Right renal pelvis (tissue), 4 donors: ENCODE measurements around the gene LRRC26. TPM values are rescaled to one million over a fixed set of nuclear protein-coding genes. Genes with fewer than 3 reads are reported as not detected.
"Not testable (repeated sequence)": the region's sequence is repeated elsewhere in the genome, so short reads cannot be mapped to it uniquely, and the experiment has no call there.

Experiments used
- DNase-seq, 4 donors: peaks; one replicate each; pipeline ENCODE4 v3.0.0-alpha.2; 2013; ENCODE audit warnings: low read depth in 4 of 4, low spot score in 3 of 4, missing footprints in 1 of 4
- polyA plus RNA-seq, 4 donors: library from polyadenylated mRNA; unstranded; fragments of 120-200 nt; gene quantifications; one replicate each; pipeline ENCODE4 v1.2.1, GENCODE V29; 2013; ENCODE audit not compliant: insufficient read length in 4 of 4

Gene LRRC26
- polyA plus RNA-seq, 4 donors, result 0.16 TPM; not detected in 3

DNA sequence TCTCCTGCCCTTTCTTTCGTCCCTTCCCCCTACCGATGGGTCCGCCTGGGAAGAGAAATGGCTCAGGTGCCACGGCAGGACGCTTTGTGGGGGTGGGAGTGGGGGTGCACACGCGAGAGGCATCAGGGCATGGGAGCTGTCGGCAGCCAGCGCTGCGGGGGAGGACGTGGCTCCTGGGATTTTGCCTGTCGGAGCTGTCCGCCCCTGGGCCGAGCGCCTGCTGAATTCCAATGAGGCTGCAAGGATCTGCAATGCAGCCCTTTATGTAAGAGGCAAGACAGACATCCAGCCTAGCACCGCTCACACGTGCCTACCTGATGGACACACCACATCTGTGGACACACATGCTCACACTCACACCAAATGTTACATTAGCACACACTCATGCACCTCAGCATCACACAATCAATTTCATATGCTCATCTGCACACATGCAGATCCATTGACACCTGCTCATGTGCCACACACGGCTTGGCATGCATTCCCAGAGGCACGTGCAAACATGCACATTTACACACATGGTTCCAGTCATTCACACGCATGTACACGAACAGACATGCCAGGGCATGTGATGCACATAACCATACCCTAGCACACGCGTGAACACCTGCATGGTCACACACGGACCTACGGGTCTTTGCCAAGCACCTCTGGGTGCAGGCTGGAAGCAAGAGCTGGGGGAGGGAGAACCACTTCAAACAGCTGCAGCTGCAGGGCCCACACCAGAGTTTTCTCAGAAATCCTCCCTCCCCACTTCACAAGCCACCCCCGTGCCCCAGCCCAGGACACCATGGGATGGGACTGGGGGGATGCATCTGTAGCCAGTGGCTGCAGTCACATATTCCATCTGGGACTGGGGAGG, 29.5 kb downstream of the LRRC26 start:
- DNase-seq, result no peak

DNA sequence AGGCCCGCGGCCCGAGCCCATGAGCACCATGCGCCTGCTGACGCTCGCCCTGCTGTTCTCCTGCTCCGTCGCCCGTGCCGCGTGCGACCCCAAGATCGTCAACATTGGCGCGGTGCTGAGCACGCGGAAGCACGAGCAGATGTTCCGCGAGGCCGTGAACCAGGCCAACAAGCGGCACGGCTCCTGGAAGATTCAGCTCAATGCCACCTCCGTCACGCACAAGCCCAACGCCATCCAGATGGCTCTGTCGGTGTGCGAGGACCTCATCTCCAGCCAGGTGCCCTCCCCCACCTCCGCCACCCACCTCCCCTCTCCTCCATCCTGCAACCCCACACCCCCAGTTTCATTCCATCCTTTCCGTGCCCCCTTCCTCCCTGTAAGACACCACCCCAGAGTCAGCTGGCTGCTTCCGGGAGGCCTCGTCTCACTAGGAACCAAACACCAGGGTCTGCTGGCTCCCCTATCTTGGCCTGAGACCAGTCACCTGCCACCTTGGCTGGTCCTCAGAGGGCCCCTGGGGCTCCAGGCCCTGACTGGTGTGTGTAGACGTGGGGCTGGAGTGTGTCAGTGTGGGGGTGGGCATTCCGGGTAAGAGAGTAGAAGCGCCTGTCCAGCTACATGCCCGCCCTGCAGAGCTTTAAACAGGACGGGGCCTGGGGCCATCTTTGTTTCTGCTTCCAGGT, 30.2 kb downstream of the LRRC26 start:
- no peak for DNase-seq

DNA sequence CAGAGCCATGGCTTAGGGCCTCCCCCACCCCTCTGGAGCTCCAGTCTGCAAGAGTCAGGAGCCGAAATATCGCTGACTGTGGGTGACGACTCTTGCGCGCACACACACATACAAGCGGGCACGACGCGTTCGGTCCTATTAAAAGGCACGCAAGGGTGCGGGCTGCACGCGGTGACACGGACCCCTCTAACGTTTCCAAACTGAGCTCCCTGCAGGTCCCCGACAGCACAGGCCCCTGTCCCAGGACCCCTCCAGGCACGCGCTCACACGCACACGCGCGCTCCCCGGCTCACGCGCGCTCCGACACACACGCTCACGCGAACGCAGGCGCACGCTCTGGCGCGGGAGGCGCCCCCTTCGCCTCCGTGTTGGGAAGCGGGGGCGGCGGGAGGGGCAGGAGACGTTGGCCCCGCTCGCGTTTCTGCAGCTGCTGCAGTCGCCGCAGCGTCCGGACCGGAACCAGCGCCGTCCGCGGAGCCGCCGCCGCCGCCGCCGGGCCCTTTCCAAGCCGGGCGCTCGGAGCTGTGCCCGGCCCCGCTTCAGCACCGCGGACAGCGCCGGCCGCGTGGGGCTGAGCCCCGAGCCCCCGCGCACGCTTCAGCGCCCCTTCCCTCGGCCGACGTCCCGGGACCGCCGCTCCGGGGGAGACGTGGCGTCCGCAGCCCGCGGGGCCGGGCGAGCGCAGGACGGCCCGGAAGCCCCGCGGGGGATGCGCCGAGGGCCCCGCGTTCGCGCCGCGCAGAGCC, 31.0 kb downstream of the LRRC26 start, which contains the start of gene GRIN1:
GRIN1 (plus strand) TSS at position 433 of the 746 bp plus-strand sequence. CDS start 333 bp downstream, outside the sequence.
- DNase-seq, result peak; percentile 19 to 44 (median 38)

DNA sequence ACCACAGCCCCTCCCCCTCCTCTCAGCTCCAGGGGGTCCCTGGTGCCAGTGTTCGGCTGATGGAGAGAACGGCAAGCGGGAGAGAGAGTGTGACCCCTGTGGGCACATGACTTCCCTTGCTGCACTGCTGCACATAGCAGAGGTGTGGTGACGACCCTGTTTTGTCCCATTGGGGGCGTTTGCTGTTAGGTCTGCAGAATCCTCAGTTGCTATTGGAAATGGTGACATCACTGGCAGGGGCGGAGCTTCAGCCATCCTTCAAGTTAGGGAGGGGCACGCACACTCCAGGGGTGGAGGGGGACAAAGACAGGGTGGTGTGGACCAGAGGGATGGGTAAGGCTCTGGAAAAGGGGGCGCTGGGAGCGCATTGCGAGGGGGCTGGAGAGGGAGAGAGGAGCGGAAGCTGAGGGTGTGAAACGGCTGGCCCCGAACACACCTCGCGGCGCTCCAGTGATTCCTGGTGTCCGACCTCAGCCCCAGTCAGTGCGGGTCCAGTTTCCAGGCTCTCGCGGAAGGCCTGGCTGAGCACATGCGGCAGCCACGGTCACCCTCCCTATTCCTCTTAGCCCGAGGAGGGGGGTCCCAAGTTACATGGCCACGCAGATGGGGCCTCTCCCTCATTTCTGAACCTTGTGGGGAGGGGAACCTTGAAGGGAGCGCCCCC, 31.7 kb downstream of the LRRC26 start:
- no peak for DNase-seq

DNA sequence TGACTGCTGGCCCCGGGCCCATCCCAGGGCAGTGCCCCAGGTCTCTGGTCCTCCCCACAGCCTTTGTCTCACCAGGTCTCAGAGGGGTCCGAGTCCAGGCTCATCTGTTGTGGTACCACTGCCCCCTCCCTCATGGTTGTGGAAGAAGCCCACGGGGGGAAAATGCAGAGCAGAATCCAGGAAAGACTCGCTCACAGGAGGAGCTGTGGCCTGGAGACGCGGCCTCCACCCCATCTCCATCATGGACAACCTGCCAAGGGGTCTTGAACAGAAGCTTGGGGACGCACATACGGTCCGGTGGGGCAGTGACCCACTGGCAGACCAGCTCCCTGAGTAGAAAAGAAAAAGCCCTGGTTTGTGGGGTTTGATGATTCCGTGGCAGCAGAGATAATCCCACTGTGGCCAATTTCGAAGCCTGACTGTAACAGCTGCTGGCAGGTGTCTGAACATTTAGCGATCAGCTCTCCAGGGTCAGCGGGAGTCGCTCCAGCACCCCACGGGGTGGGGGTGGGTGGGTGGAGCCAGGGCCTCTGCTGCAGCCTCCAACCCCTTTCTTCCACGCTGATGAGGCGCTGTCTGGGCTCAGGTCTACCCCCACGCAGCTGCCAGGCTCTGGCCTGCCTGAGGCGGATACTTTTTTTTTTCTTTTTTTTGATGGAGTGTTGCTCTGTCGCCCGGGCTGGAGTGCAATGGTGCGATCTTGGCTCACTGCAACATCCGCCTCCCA, 32.8 kb downstream of the LRRC26 start:
- no peak for DNase-seq

DNA sequence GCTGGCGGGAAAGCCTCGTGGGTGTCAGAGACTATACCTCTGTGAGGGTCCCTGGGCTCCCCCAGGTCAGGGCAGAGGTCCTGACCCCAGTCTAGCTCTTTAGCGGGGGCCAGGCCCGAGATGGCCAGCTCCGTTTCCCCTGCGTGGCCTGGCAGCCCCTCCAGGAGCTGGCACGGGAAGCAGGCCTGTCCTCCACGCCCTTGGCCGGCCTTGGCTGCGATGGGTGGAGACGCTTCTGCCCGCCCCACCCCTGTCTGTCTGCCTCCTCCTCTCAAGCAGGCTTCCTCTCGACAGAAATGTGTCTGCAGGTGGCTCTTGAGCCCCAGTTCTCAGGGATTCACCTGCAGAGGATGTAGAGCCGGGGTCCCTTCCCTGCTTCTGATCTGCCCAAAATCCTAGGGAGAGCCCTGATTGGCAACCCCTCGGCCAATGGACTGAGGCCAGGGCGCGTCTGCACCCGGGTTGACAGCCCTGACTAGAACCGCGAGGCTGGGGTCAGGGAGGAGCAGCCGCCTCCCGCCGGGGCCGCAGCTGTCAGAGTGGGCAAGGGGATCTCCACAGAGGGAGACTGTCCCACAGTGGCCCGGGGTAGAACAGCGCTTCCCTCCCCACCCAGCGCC, 33.5 kb downstream of the LRRC26 start:
- no peak for DNase-seq

DNA sequence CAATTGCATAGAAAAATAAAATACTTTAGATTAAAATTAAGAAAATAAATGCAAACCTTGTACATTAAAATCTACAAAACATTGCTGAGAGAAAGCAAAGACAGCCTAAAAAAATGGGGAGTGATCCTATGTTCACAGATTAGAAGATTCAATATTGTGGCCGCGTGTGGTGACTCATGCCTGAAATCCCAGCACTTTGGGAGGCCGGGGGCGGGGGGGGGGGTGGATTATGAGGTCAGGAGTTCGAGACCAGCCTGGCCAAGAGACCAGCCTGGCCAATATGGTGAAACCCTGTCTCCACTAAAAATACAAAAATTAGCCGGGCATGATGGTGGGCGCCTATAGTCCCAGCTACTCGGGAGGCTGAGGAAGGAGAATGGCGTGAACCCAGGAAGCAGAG, 34.7 kb downstream of the LRRC26 start:
- DNase-seq, result not testable (repeated sequence)

DNA sequence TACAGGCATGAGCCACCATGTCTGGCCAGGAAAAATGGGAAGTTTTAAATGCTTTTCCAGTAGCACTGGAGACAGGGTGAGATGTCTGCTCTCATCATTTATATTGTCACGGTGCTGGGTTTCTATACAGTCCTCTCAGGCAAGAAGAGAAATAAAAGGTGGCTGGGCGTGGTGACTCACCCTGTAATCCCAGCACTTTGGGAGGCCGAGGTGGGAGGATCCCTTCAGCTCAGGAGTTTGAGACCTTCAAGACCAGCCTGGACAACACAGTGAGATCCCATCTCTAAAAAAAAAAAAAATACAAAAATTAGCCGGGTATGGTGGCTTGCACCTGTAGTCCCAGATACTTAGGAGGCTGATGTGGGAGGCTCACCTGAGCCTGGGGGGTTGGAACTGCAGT, 35.7 kb downstream of the LRRC26 start:
- DNase-seq, result no peak

DNA sequence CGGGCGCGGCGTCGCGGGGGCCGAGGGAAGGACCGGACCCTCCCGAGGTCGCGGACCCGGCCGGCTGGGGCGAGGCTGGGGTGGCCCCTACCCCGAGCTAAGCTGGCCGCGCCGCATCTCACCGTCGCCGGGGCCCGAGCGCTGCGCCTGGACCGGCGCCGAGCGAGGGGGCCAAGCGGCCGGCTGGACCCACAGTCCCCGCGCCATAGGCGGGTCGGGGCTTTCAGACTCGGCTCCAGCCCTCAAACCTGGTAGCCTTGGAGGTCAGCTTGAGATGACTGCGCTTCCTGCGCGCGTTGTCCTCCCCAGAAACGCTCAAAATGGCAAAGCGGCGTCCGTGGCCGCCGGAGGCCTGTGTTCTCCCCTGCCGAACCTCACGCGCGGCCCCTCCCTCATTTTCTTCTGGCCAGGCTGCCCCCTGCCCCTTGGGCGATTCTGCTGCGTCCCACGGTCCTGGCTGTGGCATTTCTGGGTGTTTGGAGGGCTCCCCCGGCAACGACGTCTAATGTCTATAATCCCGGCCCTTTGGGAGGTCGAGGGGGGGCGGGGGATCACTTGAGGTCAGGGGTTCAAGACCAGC, 39.6 kb downstream of the LRRC26 start:
- DNase-seq, result no peak

DNA sequence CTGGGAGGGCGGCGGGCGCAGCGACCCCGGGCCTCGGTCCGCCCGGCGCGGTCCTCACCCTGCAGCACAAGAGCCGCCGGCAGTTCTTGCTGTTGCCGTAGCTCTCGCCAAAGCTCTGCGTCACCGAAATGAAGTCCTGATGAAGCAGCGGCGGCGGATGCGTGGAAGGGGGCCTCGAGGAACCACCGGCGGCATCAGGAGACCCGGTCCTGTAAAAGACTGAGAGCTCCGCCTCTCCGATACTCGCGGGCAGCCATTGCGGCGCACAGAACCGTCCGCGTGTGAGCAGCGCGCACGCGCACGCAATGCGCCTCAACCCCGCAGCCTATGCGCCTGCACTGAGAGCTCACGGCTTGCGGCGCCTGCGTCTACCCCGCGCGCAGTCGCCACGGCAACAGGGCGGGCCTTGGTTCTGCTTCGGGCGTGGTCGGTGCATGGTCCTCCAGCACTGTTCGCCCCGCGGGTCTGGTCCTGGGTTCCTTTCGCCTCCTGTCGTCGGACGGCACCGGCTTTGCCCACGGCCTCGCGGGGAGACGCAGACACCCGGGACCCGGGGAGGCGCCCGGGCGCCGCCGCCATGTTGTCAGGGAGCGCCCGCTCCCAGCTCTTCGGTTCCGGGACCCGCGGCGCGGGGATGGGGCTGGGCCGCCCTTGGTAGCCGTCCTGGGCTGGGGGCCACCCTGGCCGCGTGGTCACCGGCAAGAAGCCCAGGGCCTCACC, 40.2 kb downstream of the LRRC26 start:
- peak; percentile 61 to 77 (median 70) for DNase-seq

DNA sequence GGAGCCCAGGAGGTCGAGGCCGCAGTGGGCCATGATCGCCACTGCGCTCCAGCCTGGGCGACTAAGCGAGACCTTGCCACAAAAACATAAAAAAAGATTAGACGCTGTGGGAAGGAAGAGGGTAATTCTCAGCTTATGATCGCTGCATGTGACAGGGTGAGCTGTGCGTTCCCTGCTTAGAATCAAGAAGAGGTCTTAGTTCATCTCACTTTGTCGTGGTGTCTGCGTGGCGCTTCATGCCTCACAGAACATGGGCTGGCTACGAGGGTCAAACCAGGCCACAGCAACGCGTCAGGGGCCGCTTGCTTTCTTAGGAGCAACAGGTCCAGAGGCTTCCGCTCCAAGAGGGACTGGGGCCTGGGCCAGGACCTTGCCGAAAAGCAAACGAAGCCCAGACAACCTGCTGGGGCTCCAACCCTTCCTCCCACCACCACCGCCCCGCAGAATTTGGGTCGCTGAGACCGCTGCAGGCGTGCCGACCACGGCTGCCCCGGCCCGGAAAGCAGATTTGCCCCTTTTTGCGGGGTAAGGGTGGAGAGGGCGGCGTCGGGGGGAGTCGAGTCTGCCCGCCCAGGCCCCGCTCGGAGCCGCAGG, 40.9 kb downstream of the LRRC26 start:
- DNase-seq, result no peak

DNA sequence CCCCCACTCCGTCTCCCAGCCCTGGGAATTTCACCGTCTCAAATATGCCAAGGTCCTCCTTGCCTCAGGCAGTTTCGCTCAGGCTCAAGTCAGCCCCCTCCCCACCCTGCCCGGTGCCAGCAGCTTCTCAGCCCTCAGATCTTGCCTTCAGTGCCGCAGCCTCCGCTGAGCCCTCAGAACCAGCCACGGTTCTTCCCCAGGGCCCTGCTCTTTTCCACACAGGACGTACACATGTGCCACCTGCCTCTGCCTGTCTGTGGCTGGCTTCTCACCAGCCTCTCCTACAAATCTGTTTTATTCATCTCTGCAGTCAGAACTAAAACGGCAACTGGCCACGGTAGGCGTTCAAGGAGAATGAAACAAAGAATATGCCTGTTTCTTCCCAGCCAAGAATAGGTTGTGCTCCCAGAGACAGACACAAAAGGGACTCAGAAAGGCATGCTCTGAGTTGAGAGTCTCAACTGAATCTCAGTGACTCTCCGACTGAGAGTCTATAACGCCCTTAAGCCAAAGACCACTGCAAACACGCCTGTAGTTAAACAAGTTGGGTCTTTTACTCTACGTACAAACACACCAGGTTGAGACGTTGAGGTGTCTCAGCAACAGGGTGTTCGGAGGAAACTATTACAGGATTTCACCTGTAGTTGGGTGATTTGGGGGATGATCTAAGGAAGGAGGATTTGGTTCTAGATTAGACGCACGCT, 41.5 kb downstream of the LRRC26 start:
- DNase-seq, result no peak

DNA sequence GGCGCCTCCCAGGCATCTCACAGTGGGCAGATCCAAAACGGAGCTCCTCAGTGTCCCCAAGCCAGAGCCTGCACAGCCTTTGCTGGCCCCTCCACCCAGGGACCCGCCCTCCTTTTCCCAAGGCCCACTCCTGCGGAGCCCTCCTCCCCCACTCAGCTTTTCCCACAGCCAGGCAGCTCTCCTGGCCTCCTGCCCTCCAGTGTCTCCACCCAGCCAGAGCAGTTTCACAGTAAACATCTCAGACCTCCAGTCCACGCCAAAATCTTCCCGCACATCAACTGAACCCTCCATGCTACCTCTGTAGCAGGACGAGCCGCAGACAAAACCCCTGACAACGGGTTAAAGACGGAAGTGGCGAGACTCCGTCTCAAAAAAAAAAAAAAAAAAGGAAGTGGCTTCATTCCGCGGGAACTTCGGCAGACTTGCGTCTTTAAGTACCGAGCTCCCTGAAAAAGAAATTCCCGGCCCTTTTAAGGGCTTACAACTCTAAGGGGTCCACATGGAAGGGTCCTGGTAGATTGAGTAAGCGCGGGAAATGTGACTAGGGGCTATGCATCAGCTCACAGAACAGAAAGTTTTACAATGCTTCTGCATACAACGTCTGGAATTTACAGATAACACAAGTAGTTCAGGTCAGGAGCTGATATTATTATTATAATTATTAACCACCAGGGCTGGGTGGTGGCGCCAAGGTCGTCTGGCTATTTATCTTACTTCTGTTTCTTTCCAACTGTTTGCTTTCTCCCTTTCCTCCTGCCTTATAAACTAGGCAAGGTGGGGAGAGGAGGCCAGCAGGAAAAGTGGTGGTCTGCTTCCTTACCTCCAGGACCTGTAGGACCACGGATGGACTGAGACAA, 42.3 kb downstream of the LRRC26 start:
- no peak for DNase-seq

DNA sequence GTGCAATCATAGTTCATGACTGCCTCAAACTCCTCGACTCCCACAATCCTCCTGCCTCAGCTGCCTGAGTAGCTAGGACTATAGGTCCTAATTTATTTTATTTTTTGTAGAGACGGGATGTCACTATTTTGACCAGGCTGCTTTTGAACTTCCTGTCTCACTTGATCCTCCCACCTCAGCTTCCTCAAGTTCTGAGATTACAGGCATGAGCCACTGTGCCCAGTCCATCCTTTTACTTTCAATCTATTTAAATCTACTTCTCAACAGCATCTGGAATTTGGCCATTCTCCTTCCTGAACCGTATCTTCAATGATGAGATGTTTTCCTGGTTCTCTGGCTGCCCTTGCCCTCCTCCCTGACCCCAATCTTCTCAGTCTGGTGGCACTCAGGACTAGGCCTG, 43.1 kb downstream of the LRRC26 start:
- no peak for DNase-seq

DNA sequence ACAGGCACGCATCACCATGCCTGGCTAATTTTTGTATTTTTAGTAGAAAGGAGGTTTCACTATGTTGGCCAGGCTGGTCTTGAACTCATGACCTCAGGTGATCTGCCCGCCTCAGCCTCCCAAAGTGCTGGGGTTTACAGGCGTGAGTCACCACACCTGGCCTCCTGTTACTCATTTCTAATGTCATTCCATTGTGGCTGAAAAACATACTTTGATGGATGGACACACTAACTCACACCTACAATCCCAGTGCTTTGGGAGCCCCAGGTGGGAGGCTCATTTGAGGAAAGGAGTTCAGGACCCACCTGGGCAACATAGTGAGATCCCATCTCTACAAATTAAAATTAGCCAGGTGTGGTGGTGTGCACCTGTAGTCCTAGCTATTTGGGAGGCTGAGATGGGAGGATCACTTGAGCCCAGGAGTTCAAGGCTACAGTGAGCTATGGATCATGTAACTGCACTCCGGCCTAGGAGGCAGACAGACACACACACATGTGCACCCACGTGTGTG, 45.8 kb downstream of the LRRC26 start:
- not testable (repeated sequence) for DNase-seq

DNA sequence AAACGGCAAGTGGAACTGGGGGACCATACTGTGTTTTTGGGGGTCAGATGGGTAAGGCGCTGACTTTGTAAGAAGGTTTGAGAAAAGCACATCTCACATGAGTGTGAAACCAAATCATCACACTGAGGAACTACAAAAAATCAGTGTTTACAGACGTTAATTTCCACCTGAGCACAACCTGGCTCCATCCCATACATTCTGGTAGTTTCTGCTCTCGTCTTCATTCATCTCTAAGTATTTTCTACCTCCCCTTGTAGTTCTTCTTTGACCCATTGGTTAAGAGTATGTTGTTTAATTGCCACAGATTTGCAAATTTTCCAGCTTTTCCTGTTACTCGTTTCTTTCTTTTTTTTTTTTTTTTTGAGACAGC, 46.4 kb downstream of the LRRC26 start:
- DNase-seq, result no peak
